Activated B cell treated with CpG ODN at 0.5 μM for 24 hours (primary cell): Measurements from ENCODE around the gene APOL6. TPM values are rescaled to one million over a fixed set of nuclear protein-coding genes. Genes with fewer than 3 reads are reported as not detected.
"Not testable (repeated sequence)": the region's sequence is repeated elsewhere in the genome, so short reads cannot be mapped to it uniquely, and the experiment has no call there.

Experiments used
- ATAC-seq: fragments of 200-7000 bp; cut with Tn5 transposase; one replicate; pipeline ENCODE4 v1.10.0; 2021; ENCODE audit warnings: low read depth, mild to moderate bottlenecking, moderate library complexity
- CTCF ChIA-PET: fragments of 350-600 bp; sonication (Branson Sonifier 250); formaldehyde crosslinking; loops from one replicate; lab custom pipeline; 2021; ENCODE audit warnings: antibody characterized with exemption; lab: Charles Lee
- POLR2A ChIA-PET: fragments of 350-600 bp; sonication (Branson Sonifier 250); formaldehyde crosslinking; loops from one replicate; lab custom pipeline; 2021; ENCODE audit warnings: antibody characterized with exemption; lab: Charles Lee
- DNase-seq: peaks from one replicate; pipeline ENCODE4 v3.0.0; 2022
- H3K27ac Mint-ChIP-seq: one replicate; pipeline ENCODE4 v1.8.0; 2020; ENCODE audit warnings: mixed read lengths
- H3K27me3 Mint-ChIP-seq: one replicate; pipeline ENCODE4 v1.8.0; 2021; ENCODE audit warnings: mixed read lengths
- H3K36me3 Mint-ChIP-seq: one replicate; pipeline ENCODE4 v1.8.0; 2021; ENCODE audit warnings: low read depth, mixed read lengths
- H3K4me1 Mint-ChIP-seq: one replicate; pipeline ENCODE4 v1.8.0; 2021; ENCODE audit warnings: mixed read lengths
- H3K4me3 Mint-ChIP-seq: one replicate; pipeline ENCODE4 v1.8.0; 2020; ENCODE audit warnings: mild to moderate bottlenecking, mixed read lengths
- H3K9me3 Mint-ChIP-seq: one replicate; pipeline ENCODE4 v1.8.0; 2020; ENCODE audit warnings: mixed read lengths
- CTCF ChIP-seq: fragments of 200-600 bp; IDR thresholded peaks from one replicate; pipeline ENCODE4 v1.8.0; 2022; ENCODE audit warnings: antibody characterized with exemption, mild to moderate bottlenecking
- intact Hi-C: fragments of 100-400 bp; cut with micrococcal nuclease; formaldehyde crosslinking; loops from one replicate; pipeline ENCODE4 v1.15.1; 2024
- total RNA-seq: library from RNA; stranded (reverse); gene quantifications from 2 replicates; pipeline ENCODE4 v1.2.3, GENCODE V29; 2022

APOL6 gene
- total RNA-seq, 1 donor from 2014 or later, result 7.7 TPM

DNA sequence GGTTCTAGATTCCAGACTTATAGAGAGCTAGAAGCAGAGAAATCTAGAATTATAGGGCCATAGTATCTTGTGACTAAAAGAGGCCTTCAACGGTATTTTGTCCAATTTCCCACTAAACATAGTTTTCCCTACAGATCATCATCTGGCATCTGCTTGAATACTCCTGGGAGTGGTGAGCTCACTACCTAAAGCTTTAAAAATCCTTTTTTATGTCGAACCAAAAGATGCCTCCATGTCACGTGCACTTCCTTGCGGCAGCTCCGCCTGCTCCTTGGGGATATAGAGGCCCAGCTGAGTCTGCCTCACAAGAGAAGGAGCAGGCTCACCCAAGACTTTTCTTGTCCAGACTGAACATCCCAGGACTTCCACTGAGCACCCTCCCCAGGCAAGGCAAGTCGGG lies 26.8 kb upstream of the APOL6 start:
- ChIA-PET POLR2A (no interaction called here), CTCF (interaction anchor here (1.2 to 2.2 kb wide), 3 partner anchors 11 to 503 kb away, joined by 3 to 8 read pairs (median 6); no protein-coding TSS in a partner anchor)
- peaks cover 3% of the 10 kb centered on the region for H3K9me3 Mint-ChIP-seq
- peaks cover 2% of the 10 kb centered on the region for H3K4me1 Mint-ChIP-seq
- no peak for DNase-seq
- H3K36me3 Mint-ChIP-seq, result no peaks in the 10 kb centered on the region
- intact Hi-C loops, result loop anchor here (5.0 kb wide), 1 partner anchor 39 kb away; no protein-coding TSS in a partner anchor
- TF ChIP-seq CTCF, result no peak
- ATAC-seq, result no peak
- peaks cover 27% of the 10 kb centered on the region for H3K27me3 Mint-ChIP-seq
- H3K27ac Mint-ChIP-seq, result no peak overlapping the region
- no peak overlapping the region for H3K4me3 Mint-ChIP-seq

DNA sequence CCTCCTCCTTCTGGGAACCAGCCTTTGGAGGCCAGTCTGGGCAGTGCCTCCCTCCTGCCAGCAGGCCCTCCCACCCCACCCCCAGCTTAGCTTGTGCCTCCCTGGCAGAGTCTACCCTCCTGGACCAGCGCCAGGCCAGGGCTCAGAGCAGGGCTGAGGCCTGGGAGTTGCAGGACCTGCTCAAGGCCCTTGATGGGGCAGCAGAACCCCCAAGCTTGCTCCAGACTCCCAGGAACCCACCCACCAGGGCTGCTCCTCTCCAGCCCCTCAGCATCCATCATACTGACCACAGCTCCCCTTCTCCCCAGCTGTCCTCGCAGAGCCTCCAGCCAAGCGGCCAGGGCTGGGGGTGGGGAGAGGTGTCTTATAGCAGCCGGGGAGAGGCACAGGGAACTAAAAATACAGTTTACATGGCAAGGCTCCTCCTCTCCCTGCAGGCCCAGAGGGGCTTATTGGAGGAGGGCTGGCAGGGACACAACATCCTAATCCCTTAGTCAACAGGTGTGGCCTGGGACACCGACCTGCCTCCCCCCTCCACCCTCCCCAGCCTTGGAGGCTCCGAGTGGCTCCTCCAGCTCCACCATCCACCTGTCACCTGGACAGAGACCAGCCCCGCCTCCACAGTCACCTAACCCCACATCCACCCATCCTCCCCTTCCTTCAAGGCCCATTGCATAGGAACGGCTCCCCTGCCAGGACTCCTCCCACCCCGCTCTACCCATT lies 25.9 kb upstream of the APOL6 start:
- no peaks in the 10 kb centered on the region for H3K36me3 Mint-ChIP-seq
- H3K9me3 Mint-ChIP-seq, result peaks cover 3% of the 10 kb centered on the region
- ChIA-PET POLR2A (no interaction called here), CTCF (interaction anchor here (1.2 to 2.2 kb wide), 3 partner anchors 11 to 502 kb away, joined by 3 to 8 read pairs (median 6); no protein-coding TSS in a partner anchor)
- peaks cover 34% of the 10 kb centered on the region for H3K27me3 Mint-ChIP-seq
- ATAC-seq, result no peak
- no peak for DNase-seq
- H3K4me3 Mint-ChIP-seq, result no peak overlapping the region
- intact Hi-C loops, result loop anchor here (2.0 to 5.0 kb wide), 2 partner anchors 40 to 298 kb away; no protein-coding TSS in a partner anchor
- no peak for TF ChIP-seq CTCF
- H3K27ac Mint-ChIP-seq, result no peak overlapping the region
- H3K4me1 Mint-ChIP-seq, result peaks cover 6% of the 10 kb centered on the region

GRCh38 chr22:35623885-35624284 lies 24.4 kb upstream of the APOL6 start:
- H3K36me3 Mint-ChIP-seq, H3K4me3 Mint-ChIP-seq, CTCF ChIA-PET, H3K9me3 Mint-ChIP-seq, ATAC-seq, DNase-seq, POLR2A ChIA-PET, H3K27ac Mint-ChIP-seq: not testable (repeated sequence)
- intact Hi-C loops, result loop anchor here (1.0 to 5.0 kb wide), 3 partner anchors 42 to 297 kb away; no protein-coding TSS in a partner anchor
- Mint-ChIP-seq H3K4me1 (peaks cover 11% of the 10 kb centered on the region), H3K27me3 (peaks cover 39% of the 10 kb centered on the region)

DNA sequence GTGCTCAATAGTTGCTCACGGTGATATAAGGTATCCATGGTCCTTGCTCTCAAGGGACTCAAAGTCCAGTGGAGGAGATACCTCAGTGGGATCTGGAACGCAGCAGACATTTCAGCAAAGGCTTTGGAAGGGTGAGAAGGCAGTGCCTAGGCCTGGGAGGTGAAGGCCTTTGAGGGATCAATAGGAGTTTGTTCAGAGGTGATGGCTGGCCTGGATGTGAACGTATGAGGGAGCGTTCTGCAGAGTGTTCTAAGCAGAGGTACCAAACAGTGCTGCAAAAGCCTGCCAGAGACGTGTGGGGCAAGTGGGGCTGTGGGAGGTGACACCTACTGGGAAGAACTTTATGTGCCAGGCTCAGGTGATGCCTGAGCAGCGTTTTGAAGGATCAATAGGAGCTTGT lies 23.7 kb upstream of the APOL6 start:
- H3K4me3 Mint-ChIP-seq, result no peak overlapping the region
- ChIA-PET CTCF (no interaction called here), POLR2A (no interaction called here)
- H3K4me1 Mint-ChIP-seq, result peaks cover 14% of the 10 kb centered on the region
- H3K27me3 Mint-ChIP-seq, result peaks cover 39% of the 10 kb centered on the region
- H3K27ac Mint-ChIP-seq, result no peak overlapping the region
- no peak for ATAC-seq
- H3K9me3 Mint-ChIP-seq, result peaks cover 3% of the 10 kb centered on the region
- intact Hi-C loops, result loop anchor here (5.0 kb wide), 1 partner anchor 42 kb away; no protein-coding TSS in a partner anchor
- no peak for TF ChIP-seq CTCF
- no peak for DNase-seq
- no peaks in the 10 kb centered on the region for H3K36me3 Mint-ChIP-seq

DNA sequence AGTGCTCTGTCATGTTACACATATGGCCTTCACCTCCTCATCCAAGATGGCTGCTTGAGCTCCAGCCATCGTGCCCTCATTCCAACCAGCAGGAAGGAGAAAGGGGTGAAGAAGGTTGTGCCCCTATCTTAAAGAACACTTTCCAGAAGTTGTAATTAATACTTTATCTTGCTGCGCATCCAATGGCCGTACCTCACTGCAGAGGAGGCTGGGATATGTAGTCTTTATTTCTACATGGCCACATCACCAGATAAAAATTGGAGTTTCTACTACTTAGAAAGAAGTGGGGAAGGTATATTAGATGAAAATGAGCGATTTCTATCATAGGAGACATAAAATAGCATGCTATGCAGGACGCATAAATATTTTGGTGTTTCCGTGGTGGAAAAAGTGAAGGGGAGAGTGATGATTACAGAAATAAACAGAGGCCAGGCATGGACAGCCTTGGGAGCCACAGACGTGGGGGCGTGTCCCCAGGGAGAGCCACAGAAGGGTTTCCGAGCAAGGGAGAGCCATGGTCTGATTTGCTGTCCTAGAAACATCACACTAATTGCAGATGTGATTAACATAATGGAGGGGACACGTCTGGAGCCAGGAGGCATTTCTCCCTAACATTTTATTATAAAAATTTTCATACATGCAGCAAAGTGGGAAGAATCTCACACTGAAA lies 22.3 kb upstream of the APOL6 start:
- ChIA-PET POLR2A (no interaction called here), CTCF (interaction anchor here (0.7 kb wide), 1 partner anchor 133 kb away, joined by 5 read pairs; no protein-coding TSS in a partner anchor)
- intact Hi-C loops, result loop anchor here (2.0 kb wide), 1 partner anchor 499 kb away; no protein-coding TSS in a partner anchor

More for the DNA sequence above, 22.3 kb upstream of the APOL6 start:
- Mint-ChIP-seq H3K4me3 (no peak overlapping the region), H3K9me3 (peaks cover 3% of the 10 kb centered on the region), H3K36me3 (no peaks in the 10 kb centered on the region), H3K27ac (no peak overlapping the region), H3K4me1 (peaks cover 19% of the 10 kb centered on the region), H3K27me3 (peaks cover 43% of the 10 kb centered on the region)
- no peak for DNase-seq
- TF ChIP-seq CTCF, result no peak
- no peak for ATAC-seq
